HCT116 (cell line): ENCODE results near the gene WBP1L.

Experiments used
- ATF3 ChIP-seq: IDR thresholded peaks from 2 replicates; pipeline ENCODE4 v1.6.1; 2012
- CTCF ChIP-seq, 3 experiments: fragments of 200-600 bp in 1 of 3; sonication (generic) in 1 of 3; IDR thresholded peaks in 2 of 3; conservative IDR thresholded peaks in 1 of 3; 2 replicates each; pipeline ENCODE4 v1.5.1; 2012 to 2017; ENCODE audit warnings: low read depth in 2 of 3, low read length in 2 of 3, antibody characterized with exemption in 1 of 3, borderline replicate concordance in 1 of 3, control low read depth in 1 of 3, mild to moderate bottlenecking in 1 of 3, mixed read lengths in 1 of 3, mixed run types in 1 of 3, moderate library complexity in 1 of 3; ENCODE audit not compliant: insufficient read depth in 1 of 3
- ELF1 ChIP-seq: IDR thresholded peaks from 2 replicates; pipeline ENCODE4 v1.6.1; 2012; ENCODE audit warnings: low read depth, borderline replicate concordance
- EZH2 ChIP-seq: fragments of 200-600 bp; sonication (generic); IDR thresholded peaks from 2 replicates; pipeline ENCODE4 v1.6.1; 2017; ENCODE audit warnings: antibody characterized with exemption, mixed run types
- EZH2phosphoT487 ChIP-seq: fragments of 200-600 bp; IDR thresholded peaks from 2 replicates; pipeline ENCODE4 v1.6.1; 2018; ENCODE audit warnings: antibody characterized with exemption, borderline replicate concordance
- JUND ChIP-seq: IDR thresholded peaks from 2 replicates; pipeline ENCODE4 v1.6.1; 2012
- POLR2A ChIP-seq: IDR thresholded peaks from 2 replicates; pipeline ENCODE4 v1.7.0; 2011; ENCODE audit warnings: borderline replicate concordance; ENCODE audit not compliant: insufficient read depth, insufficient read length; ENCODE audit errors: extremely low read depth
- POLR2AphosphoS5 ChIP-seq: IDR thresholded peaks from 2 replicates; pipeline ENCODE4 v1.6.1; 2011; ENCODE audit warnings: mild to moderate bottlenecking, low read depth, low read length, moderate library complexity
- RAD21 ChIP-seq: IDR thresholded peaks from 2 replicates; pipeline ENCODE4 v1.6.1; 2012; ENCODE audit warnings: low read depth, mild to moderate bottlenecking
- SIN3A ChIP-seq: IDR thresholded peaks from 2 replicates; pipeline ENCODE4 v1.6.1; 2012; ENCODE audit warnings: low read depth
- TCF7L2 ChIP-seq: IDR thresholded peaks from 2 replicates; pipeline ENCODE4 v1.7.0; 2011; ENCODE audit warnings: borderline replicate concordance, inconsistent platforms; ENCODE audit not compliant: insufficient read depth, insufficient read length; ENCODE audit errors: extremely low read depth
- YY1 ChIP-seq: IDR thresholded peaks from 2 replicates; pipeline ENCODE4 v1.6.1; 2011; ENCODE audit warnings: low read length, low read depth, moderate library complexity, mild to moderate bottlenecking; ENCODE audit not compliant: insufficient replicate concordance; ENCODE audit errors: extremely low read depth
- TF ChIP-seq, protein P1 (sequence below): IDR thresholded peaks from 2 replicates; pipeline ENCODE4 v1.6.1; 2012; ENCODE audit warnings: low read depth

- TF ChIP-seq CTCF (IDR thresholded peaks at IDR 0.05 in 2 of 3, conservative IDR thresholded peaks at IDR 0.05 in 1 of 3; ENCODE audit: borderline replicate concordance in 1 of 3, insufficient read depth in 1 of 3, low read depth in 2 of 3, low read length in 2 of 3), result no peak
- no peak for TF ChIP-seq SIN3A
- no peak for TF ChIP-seq POLR2AphosphoS5
- TF ChIP-seq TCF7L2, result no peak
- TF ChIP-seq EZH2, result no peak
- TF ChIP-seq EZH2phosphoT487, result no peak
- no peak for TF ChIP-seq YY1
- no peak for TF ChIP-seq RAD21
- TF ChIP-seq POLR2A, result no peak
- TF ChIP-seq ELF1, result no peak
- TF ChIP-seq JUND, result no peak
- no peak for TF ChIP-seq ATF3
- TF ChIP-seq, protein P1, sequence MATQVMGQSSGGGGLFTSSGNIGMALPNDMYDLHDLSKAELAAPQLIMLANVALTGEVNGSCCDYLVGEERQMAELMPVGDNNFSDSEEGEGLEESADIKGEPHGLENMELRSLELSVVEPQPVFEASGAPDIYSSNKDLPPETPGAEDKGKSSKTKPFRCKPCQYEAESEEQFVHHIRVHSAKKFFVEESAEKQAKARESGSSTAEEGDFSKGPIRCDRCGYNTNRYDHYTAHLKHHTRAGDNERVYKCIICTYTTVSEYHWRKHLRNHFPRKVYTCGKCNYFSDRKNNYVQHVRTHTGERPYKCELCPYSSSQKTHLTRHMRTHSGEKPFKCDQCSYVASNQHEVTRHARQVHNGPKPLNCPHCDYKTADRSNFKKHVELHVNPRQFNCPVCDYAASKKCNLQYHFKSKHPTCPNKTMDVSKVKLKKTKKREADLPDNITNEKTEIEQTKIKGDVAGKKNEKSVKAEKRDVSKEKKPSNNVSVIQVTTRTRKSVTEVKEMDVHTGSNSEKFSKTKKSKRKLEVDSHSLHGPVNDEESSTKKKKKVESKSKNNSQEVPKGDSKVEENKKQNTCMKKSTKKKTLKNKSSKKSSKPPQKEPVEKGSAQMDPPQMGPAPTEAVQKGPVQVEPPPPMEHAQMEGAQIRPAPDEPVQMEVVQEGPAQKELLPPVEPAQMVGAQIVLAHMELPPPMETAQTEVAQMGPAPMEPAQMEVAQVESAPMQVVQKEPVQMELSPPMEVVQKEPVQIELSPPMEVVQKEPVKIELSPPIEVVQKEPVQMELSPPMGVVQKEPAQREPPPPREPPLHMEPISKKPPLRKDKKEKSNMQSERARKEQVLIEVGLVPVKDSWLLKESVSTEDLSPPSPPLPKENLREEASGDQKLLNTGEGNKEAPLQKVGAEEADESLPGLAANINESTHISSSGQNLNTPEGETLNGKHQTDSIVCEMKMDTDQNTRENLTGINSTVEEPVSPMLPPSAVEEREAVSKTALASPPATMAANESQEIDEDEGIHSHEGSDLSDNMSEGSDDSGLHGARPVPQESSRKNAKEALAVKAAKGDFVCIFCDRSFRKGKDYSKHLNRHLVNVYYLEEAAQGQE, result no peak
Measured at GRCh38 chr10:102732661-102733060, 11.1 kb upstream of the WBP1L start.
